ENCODE results near the gene BANK1.

The BANK1 gene

GRCh38 chr4:101818362-101818761, 27.8 kb downstream of the BANK1 start:
- Histone ChIP-seq H3K4me3 (ENCODE audit: low read length) (no peak overlapping the region), H3K9ac (ENCODE audit: low read depth, low read length) (no peak overlapping the region), H3K4me1 (ENCODE audit: insufficient read depth, low read length) (no peaks in the 10 kb centered on the region), H3K9me3 (ENCODE audit: insufficient read depth, low read depth, low read length) (0 out of 2 replicates have a peak, but pooled peaks cover 4% of the 10 kb centered on the region), H3K27ac (ENCODE audit: low read depth, low read length) (no peak overlapping the region), H3K27me3 (ENCODE audit: insufficient read depth, low read length) (no peaks in the 10 kb centered on the region), H3K36me3 (ENCODE audit: insufficient read depth, low read length) (no peaks in the 10 kb centered on the region)
- WGBS, result no CpG with 5 or more reads among the region's 2 CpGs

GRCh38 chr4:101823864-101824263, 33.3 kb downstream of the BANK1 start:
- Histone ChIP-seq H3K4me3 (ENCODE audit: low read length) (no peak overlapping the region), H3K27me3 (ENCODE audit: insufficient read depth, low read length) (no peaks in the 10 kb centered on the region), H3K27ac (ENCODE audit: low read depth, low read length) (no peak overlapping the region), H3K9ac (ENCODE audit: low read depth, low read length) (no peak overlapping the region), H3K4me1 (ENCODE audit: insufficient read depth, low read length) (no peaks in the 10 kb centered on the region), H3K36me3 (ENCODE audit: insufficient read depth, low read length) (no peaks in the 10 kb centered on the region), H3K9me3 (ENCODE audit: insufficient read depth, low read depth, low read length) (0 out of 2 replicates have a peak, but pooled peaks cover 4% of the 10 kb centered on the region)
- WGBS, result 93% methylated on average over 2 of the region's 2 CpGs

- no peaks in the 10 kb centered on the region for H3K36me3 ChIP-seq (ENCODE audit: insufficient read depth, low read length)
- 0 out of 2 replicates have a peak, but pooled peaks cover 4% of the 10 kb centered on the region for H3K9me3 ChIP-seq (ENCODE audit: insufficient read depth, low read depth, low read length)
- no peaks in the 10 kb centered on the region for H3K4me1 ChIP-seq (ENCODE audit: insufficient read depth, low read length)
- no peak overlapping the region for H3K27ac ChIP-seq (ENCODE audit: low read depth, low read length)
- H3K27me3 ChIP-seq (ENCODE audit: insufficient read depth, low read length), result no peaks in the 10 kb centered on the region
- no peak overlapping the region for H3K4me3 ChIP-seq (ENCODE audit: low read length)
- H3K9ac ChIP-seq (ENCODE audit: low read depth, low read length), result no peak overlapping the region
Observed at GRCh38 chr4:101824500-101824899, 34.0 kb downstream of the BANK1 start.

DNA sequence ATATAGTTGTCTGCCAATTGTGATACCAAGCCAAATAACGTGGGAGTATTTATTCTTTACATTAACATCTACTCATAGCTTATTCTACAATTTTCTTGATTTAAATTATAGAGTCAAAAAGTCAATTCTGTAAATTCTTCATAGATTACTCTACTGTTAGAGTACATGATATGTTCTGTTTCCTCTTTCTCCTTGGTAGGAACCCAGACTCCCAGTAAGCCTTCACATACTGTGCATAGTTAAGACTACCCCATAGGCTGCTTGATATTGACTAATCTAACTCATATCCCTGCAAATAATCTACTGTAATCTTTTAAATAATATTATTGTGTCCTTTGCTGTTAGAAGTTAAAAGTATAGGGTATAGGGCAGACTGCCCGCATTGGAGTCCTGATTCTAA, 35.4 kb downstream of the BANK1 start:
- H3K4me3 ChIP-seq (ENCODE audit: low read length), result no peak overlapping the region
- H3K27me3 ChIP-seq (ENCODE audit: insufficient read depth, low read length), result no peaks in the 10 kb centered on the region
- no peaks in the 10 kb centered on the region for H3K4me1 ChIP-seq (ENCODE audit: insufficient read depth, low read length)
- H3K27ac ChIP-seq (ENCODE audit: low read depth, low read length), result no peak overlapping the region
- no peak overlapping the region for H3K9ac ChIP-seq (ENCODE audit: low read depth, low read length)
- H3K9me3 ChIP-seq (ENCODE audit: insufficient read depth, low read depth, low read length), result no peaks in the 10 kb centered on the region
- H3K36me3 ChIP-seq (ENCODE audit: insufficient read depth, low read length), result no peaks in the 10 kb centered on the region
- WGBS, result no CpG with 5 or more reads among the region's 2 CpGs

DNA sequence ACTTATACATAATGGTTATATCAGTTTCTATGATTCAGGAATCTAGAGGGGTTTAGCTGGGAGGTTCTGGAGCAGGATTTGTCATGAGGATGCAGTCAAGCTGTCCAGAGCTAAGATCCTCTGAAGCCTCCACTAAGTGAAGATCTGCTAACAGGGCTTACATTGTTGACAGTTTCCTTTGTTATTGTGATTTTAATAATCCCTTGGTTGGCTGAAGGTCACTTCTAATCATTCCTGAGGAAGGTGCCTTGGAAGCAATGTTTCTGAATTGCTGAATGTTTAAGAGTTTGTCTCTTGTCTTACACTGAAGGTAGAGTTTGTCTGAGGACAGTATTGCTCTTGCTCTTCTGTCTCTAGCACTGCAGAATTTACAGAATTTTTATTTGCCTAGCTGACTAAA, 41.3 kb downstream of the BANK1 start:
- Histone ChIP-seq H3K4me1 (ENCODE audit: insufficient read depth, low read length) (peaks cover 6% of the 10 kb centered on the region), H3K9me3 (ENCODE audit: insufficient read depth, low read depth, low read length) (no peaks in the 10 kb centered on the region), H3K4me3 (ENCODE audit: low read length) (no peak overlapping the region), H3K9ac (ENCODE audit: low read depth, low read length) (no peak overlapping the region), H3K36me3 (ENCODE audit: insufficient read depth, low read length) (no peaks in the 10 kb centered on the region), H3K27ac (ENCODE audit: low read depth, low read length) (no peak overlapping the region), H3K27me3 (ENCODE audit: insufficient read depth, low read length) (no peaks in the 10 kb centered on the region)

GRCh38 chr4:101833480-101833879, 43.0 kb downstream of the BANK1 start:
- Histone ChIP-seq H3K27me3 (ENCODE audit: insufficient read depth, low read length) (no peaks in the 10 kb centered on the region), H3K27ac (ENCODE audit: low read depth, low read length) (no peak overlapping the region), H3K36me3 (ENCODE audit: insufficient read depth, low read length) (no peaks in the 10 kb centered on the region), H3K9ac (ENCODE audit: low read depth, low read length) (no peak overlapping the region), H3K4me3 (ENCODE audit: low read length) (no peak overlapping the region), H3K4me1 (ENCODE audit: insufficient read depth, low read length) (peaks cover 6% of the 10 kb centered on the region), H3K9me3 (ENCODE audit: insufficient read depth, low read depth, low read length) (no peaks in the 10 kb centered on the region)
- WGBS, result 89% methylated on average over 1 of the region's 1 CpG

DNA sequence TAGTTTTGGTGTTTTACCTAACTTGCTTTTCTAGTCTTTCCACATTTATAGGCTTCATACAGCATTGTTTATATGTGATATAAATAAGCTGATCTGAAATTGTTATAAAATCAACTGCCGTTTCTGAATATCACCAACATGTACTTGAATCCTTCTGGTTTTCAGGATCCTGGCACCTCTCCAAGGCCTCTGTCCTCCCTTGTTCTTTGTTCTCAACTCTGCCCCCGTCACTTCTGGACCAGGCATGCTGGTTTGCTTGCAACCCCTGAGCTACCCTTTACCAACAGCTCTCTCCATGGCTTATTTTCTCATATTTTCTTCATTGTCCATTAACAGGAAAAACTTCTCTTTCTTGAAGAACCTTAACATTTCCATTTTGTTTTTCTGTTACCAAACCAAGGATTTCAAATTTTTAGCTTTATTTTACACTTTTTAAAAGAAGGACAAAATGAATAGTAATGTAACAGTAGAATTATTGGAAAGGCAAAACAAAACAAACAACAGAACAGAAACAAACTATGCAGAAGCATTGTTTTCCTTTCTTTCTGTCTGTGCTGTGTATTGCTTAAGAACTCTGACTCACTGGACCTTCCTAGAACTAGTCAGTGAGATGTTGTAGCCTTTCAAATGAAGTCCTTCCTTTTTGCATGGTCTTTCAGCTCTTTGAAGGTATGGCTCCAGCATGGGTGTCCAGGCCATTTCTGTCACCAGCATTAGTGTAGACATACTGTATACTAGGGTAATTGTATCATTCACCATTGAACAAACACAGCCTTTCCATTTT, 44.8 kb downstream of the BANK1 start:
- Histone ChIP-seq H3K27me3 (ENCODE audit: insufficient read depth, low read length) (no peaks in the 10 kb centered on the region), H3K36me3 (ENCODE audit: insufficient read depth, low read length) (no peaks in the 10 kb centered on the region), H3K27ac (ENCODE audit: low read depth, low read length) (no peak overlapping the region), H3K4me3 (ENCODE audit: low read length) (no peak overlapping the region), H3K9me3 (ENCODE audit: insufficient read depth, low read depth, low read length) (no peaks in the 10 kb centered on the region), H3K4me1 (ENCODE audit: insufficient read depth, low read length) (peaks cover 6% of the 10 kb centered on the region), H3K9ac (ENCODE audit: low read depth, low read length) (no peak overlapping the region)
- WGBS, result 92% methylated on average over 2 of the region's 2 CpGs

GRCh38 chr4:101843054-101843453, 52.5 kb downstream of the BANK1 start:
- H3K9ac ChIP-seq (ENCODE audit: low read depth, low read length), result no peak overlapping the region
- H3K4me1 ChIP-seq (ENCODE audit: insufficient read depth, low read length), result no peaks in the 10 kb centered on the region
- no peak overlapping the region for H3K27ac ChIP-seq (ENCODE audit: low read depth, low read length)
- no peaks in the 10 kb centered on the region for H3K36me3 ChIP-seq (ENCODE audit: insufficient read depth, low read length)
- WGBS, result 88% methylated on average over 1 of the region's 1 CpG
- H3K4me3 ChIP-seq (ENCODE audit: low read length), result no peak overlapping the region
- H3K27me3 ChIP-seq (ENCODE audit: insufficient read depth, low read length), result no peaks in the 10 kb centered on the region
- no peaks in the 10 kb centered on the region for H3K9me3 ChIP-seq (ENCODE audit: insufficient read depth, low read depth, low read length)

GRCh38 chr4:101846550-101846949, 56.0 kb downstream of the BANK1 start:
- Histone ChIP-seq H3K27me3 (ENCODE audit: insufficient read depth, low read length) (no peaks in the 10 kb centered on the region), H3K27ac (ENCODE audit: low read depth, low read length) (no peak overlapping the region), H3K9me3 (ENCODE audit: insufficient read depth, low read depth, low read length) (no peaks in the 10 kb centered on the region), H3K9ac (ENCODE audit: low read depth, low read length) (no peak overlapping the region), H3K36me3 (ENCODE audit: insufficient read depth, low read length) (no peaks in the 10 kb centered on the region), H3K4me1 (ENCODE audit: insufficient read depth, low read length) (no peaks in the 10 kb centered on the region), H3K4me3 (ENCODE audit: low read length) (no peak overlapping the region)
- 61% methylated on average over 2 of the region's 2 CpGs for WGBS

GRCh38 chr4:101850698-101851097, 60.2 kb downstream of the BANK1 start:
- no peak overlapping the region for H3K9ac ChIP-seq (ENCODE audit: low read depth, low read length)
- H3K27me3 ChIP-seq (ENCODE audit: insufficient read depth, low read length), result no peaks in the 10 kb centered on the region
- WGBS, result 100% methylated on average over 1 of the region's 2 CpGs
- H3K9me3 ChIP-seq (ENCODE audit: insufficient read depth, low read depth, low read length), result no peaks in the 10 kb centered on the region
- no peak overlapping the region for H3K4me3 ChIP-seq (ENCODE audit: low read length)
- no peaks in the 10 kb centered on the region for H3K36me3 ChIP-seq (ENCODE audit: insufficient read depth, low read length)
- no peak overlapping the region for H3K27ac ChIP-seq (ENCODE audit: low read depth, low read length)
- 0 out of 2 replicates have a peak, but pooled peaks cover 5% of the 10 kb centered on the region for H3K4me1 ChIP-seq (ENCODE audit: insufficient read depth, low read length)

DNA sequence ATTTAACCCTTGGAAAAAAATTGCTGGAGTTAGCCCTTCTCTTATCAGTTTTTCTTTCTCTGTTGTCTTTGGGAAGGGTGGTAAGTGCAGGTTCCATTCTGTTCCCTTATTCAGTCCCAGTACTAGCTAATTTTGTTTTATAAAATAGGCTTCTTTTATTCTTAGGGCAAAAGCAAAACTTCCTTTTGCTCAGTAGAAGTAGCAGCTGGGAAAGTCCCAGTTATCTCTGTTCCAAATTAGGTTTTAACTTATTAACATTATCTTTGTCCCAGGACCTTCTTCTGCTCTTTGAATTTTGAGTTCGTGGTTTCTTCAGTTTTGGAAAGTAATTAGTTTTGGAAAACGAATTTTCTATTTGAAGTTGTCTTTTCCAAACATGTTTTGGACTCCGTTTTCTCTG, 61.1 kb downstream of the BANK1 start:
- H3K4me3 ChIP-seq (ENCODE audit: low read length), result no peak overlapping the region
- H3K27me3 ChIP-seq (ENCODE audit: insufficient read depth, low read length), result no peaks in the 10 kb centered on the region
- no peaks in the 10 kb centered on the region for H3K9me3 ChIP-seq (ENCODE audit: insufficient read depth, low read depth, low read length)
- WGBS, result 96% methylated on average over 3 of the region's 3 CpGs
- no peaks in the 10 kb centered on the region for H3K36me3 ChIP-seq (ENCODE audit: insufficient read depth, low read length)
- no peak overlapping the region for H3K9ac ChIP-seq (ENCODE audit: low read depth, low read length)
- 0 out of 2 replicates have a peak, but pooled peaks cover 5% of the 10 kb centered on the region for H3K4me1 ChIP-seq (ENCODE audit: insufficient read depth, low read length)
- no peak overlapping the region for H3K27ac ChIP-seq (ENCODE audit: low read depth, low read length)

- Histone ChIP-seq H3K9me3 (ENCODE audit: insufficient read depth, low read depth, low read length) (no peaks in the 10 kb centered on the region), H3K4me3 (ENCODE audit: low read length) (no peak overlapping the region), H3K27ac (ENCODE audit: low read depth, low read length) (no peak overlapping the region), H3K4me1 (ENCODE audit: insufficient read depth, low read length) (0 out of 2 replicates have a peak, but pooled peaks cover 5% of the 10 kb centered on the region), H3K36me3 (ENCODE audit: insufficient read depth, low read length) (no peaks in the 10 kb centered on the region), H3K27me3 (ENCODE audit: insufficient read depth, low read length) (no peaks in the 10 kb centered on the region), H3K9ac (ENCODE audit: low read depth, low read length) (no peak overlapping the region)
- 75% methylated on average over 1 of the region's 1 CpG for WGBS
Observed at GRCh38 chr4:101853028-101853427, 62.5 kb downstream of the BANK1 start.
